A549 (cell line): ENCODE results near the gene CD80. TPM values are rescaled to one million over a fixed set of nuclear protein-coding genes. Genes with fewer than 3 reads are reported as not detected.

Experiments used
- ATAC-seq, 2 experiments: fragments of 200-7000 bp in 1 of 2; fragments of >200 bp in 1 of 2; cut with Nextera tagmentation in 1 of 2; cut with Tn5 transposase in 1 of 2; 3 replicates each; pipeline versions ENCODE4 v1.8.0 to v1.9.1; 2018 to 2020; ENCODE audit warnings: mild to moderate bottlenecking in 1 of 2, moderate library complexity in 1 of 2
- CTCF ChIA-PET: fragments of 300-600 bp; sonication (Branson Sonifier 250); formaldehyde crosslinking; extraction: SDS; loops from one replicate; lab custom pipeline; 2021; ENCODE audit warnings: antibody characterized with exemption, inconsistent platforms; lab: Yijun Ruan, JAX
- POLR2A ChIA-PET: fragments of 350-600 bp; formaldehyde crosslinking; extraction: SDS; loops from one replicate; lab custom pipeline; 2021; ENCODE audit warnings: antibody characterized with exemption, inconsistent platforms; lab: Yijun Ruan, JAX
- DNase-seq, 2 experiments: peaks; one replicate each; pipeline versions ENCODE4 v3.0.0 to v3.0.0-alpha.2; 2011 to 2016; ENCODE audit warnings: low read depth in 1 of 2, low spot score in 1 of 2
- FAIRE-seq: peaks from 2 replicates; lab custom pipeline; 2011; peaks lifted over from hg19 to GRCh38; lab: Jason Lieb, UNC
- H3K27ac ChIP-seq, 2 experiments: fragments of >200 bp; sonication (Bioruptor Twin); formaldehyde crosslinking; 3 replicates each; pipeline ENCODE4 v1.5.1; 2016 to 2017
- H3K4me1 ChIP-seq: fragments of >200 bp; sonication (Bioruptor Twin); formaldehyde crosslinking; 3 replicates; pipeline ENCODE4 v1.6.1; 2016
- H3K4me2 ChIP-seq: fragments of >200 bp; sonication (Bioruptor Twin); formaldehyde crosslinking; 3 replicates; pipeline ENCODE4 v1.6.1; 2016
- H3K4me3 ChIP-seq: fragments of >200 bp; sonication (Bioruptor Twin); formaldehyde crosslinking; 3 replicates; pipeline ENCODE4 v1.5.1; 2016
- H3K9me3 ChIP-seq: fragments of >200 bp; sonication (Bioruptor Twin); formaldehyde crosslinking; 3 replicates; pipeline ENCODE4 v1.6.1; 2016
- CEBPB ChIP-seq, 2 experiments: fragments of >200 bp in 1 of 2; sonication (Bioruptor Twin) in 1 of 2; formaldehyde crosslinking in 1 of 2; IDR thresholded peaks; 2 replicates each; pipeline ENCODE4 v1.6.1; 2012 to 2016
- CTCF ChIP-seq: fragments of >200 bp; sonication (Bioruptor Twin); formaldehyde crosslinking; IDR thresholded peaks from 3 replicates; pipeline ENCODE4 v1.5.1; 2016
- E2F6 ChIP-seq: IDR thresholded peaks from 2 replicates; pipeline ENCODE4 v1.6.1; 2012; ENCODE audit warnings: low read depth, borderline replicate concordance
- EP300 ChIP-seq, 2 experiments: fragments of >200 bp; sonication (Bioruptor Twin); formaldehyde crosslinking; IDR thresholded peaks; 2 replicates in 1 of 2; 3 replicates in 1 of 2; pipeline ENCODE4 v1.6.1; 2016 to 2017
- HMGXB4 ChIP-seq: fragments of 250-450 bp; sonication (Bioruptor Pico); IDR thresholded peaks from 2 replicates; pipeline ENCODE4 v1.5.0; 2021; ENCODE audit warnings: mild to moderate bottlenecking, moderate library complexity, borderline replicate concordance
- HOXB5 ChIP-seq: fragments of 250-450 bp; sonication (Bioruptor Pico); IDR thresholded peaks from 2 replicates; pipeline ENCODE4 v1.5.0; 2020; ENCODE audit warnings: mild to moderate bottlenecking, moderate library complexity
- PHF8 ChIP-seq: fragments of 200-600 bp; sonication (generic); IDR thresholded peaks from 2 replicates; pipeline ENCODE4 v1.6.1; 2016; ENCODE audit warnings: low read depth, mild to moderate bottlenecking, antibody characterized with exemption, moderate library complexity, borderline replicate concordance
- RAD21 ChIP-seq, 2 experiments: fragments of >200 bp in 1 of 2; sonication (Bioruptor Twin) in 1 of 2; formaldehyde crosslinking in 1 of 2; IDR thresholded peaks in 1 of 2; conservative IDR thresholded peaks in 1 of 2; 2 replicates in 1 of 2; 3 replicates in 1 of 2; pipeline ENCODE4 v1.6.1; 2012 to 2018; ENCODE audit warnings: inconsistent platforms in 1 of 2
- SREBF2 ChIP-seq: fragments of 450-650 bp; IDR thresholded peaks from 2 replicates; pipeline ENCODE4 v1.6.1; 2014; ENCODE audit warnings: mild to moderate bottlenecking, moderate library complexity
- TFCP2L1 ChIP-seq: fragments of 250-450 bp; sonication (Bioruptor Pico); IDR thresholded peaks from 2 replicates; pipeline ENCODE4 v1.5.0; 2021; ENCODE audit warnings: mild to moderate bottlenecking
- TP53 ChIP-seq: fragments of 250-450 bp; sonication (Bioruptor Pico); IDR thresholded peaks from 2 replicates; pipeline ENCODE4 v1.5.0; 2021; ENCODE audit warnings: mild to moderate bottlenecking, moderate library complexity
- ZC3H11A ChIP-seq: fragments of 450-650 bp; IDR thresholded peaks from 2 replicates; pipeline ENCODE4 v1.6.1; 2014; ENCODE audit warnings: antibody characterized with exemption, mild to moderate bottlenecking
- WGBS: methylation state at CpG from one replicate; pipeline ENCODE4 v1.1.6; 2017; ENCODE audit errors: missing lambda C conversion rate; 5-methylcytosine and 5-hydroxymethylcytosine counted together
- polyA plus RNA-seq, 4 experiments: library from polyadenylated mRNA; depleted of rRNA in 3 of 4; stranded (reverse); fragments of >200 nt; fragmentation: RNase III in 1 of 4; extraction: RNeasy Plus Mini Kit Qiagen cat#74134 plus additional on column Dnase treatment in 1 of 4; gene quantifications; 2 replicates in 3 of 4; 3 replicates in 1 of 4; pipeline ENCODE4 v1.2.3, GENCODE V29; 2011 to 2017

The CD80 gene
- polyA plus RNA-seq, 2 of the 4 experiments (the other 2 are of a cell fraction) = 0.08 TPM; not detected in 1

GRCh38 chr3:119585208-119585607, 25.8 kb upstream of the CD80 start:
- H3K4me2 ChIP-seq = no peak overlapping the region
- no peaks in the 10 kb centered on the region for H3K9me3 ChIP-seq
- no peak overlapping the region for H3K27ac ChIP-seq
- CTCF ChIA-PET = interaction anchor here (1.3 kb wide), 1 partner anchor 96 kb away, joined by 3 read pairs; no protein-coding TSS in a partner anchor
- H3K4me3 ChIP-seq = no peak overlapping the region
- POLR2A ChIA-PET = no interaction called here
- TF ChIP-seq HOXB5 (no peak), TFCP2L1 (CRISPR knock-in tag) (no peak), CTCF (no peak), EP300 (IDR thresholded peaks at IDR 0.05) (no peak)
- DNase-seq (no peak), ATAC-seq (no peak), FAIRE-seq (no peak)
- 91% methylated on average over 10 of the region's 10 CpGs for WGBS
- 0 out of 3 replicates have a peak, but pooled peaks cover under 1% of the 10 kb centered on the region for H3K4me1 ChIP-seq

GRCh38 chr3:119582178-119582577, 22.8 kb upstream of the CD80 start:
- no peak for DNase-seq
- POLR2A ChIA-PET = no interaction called here
- TF ChIP-seq SREBF2 (no peak), RAD21 (conservative IDR thresholded peaks at IDR 0.05 in 1 of 2, IDR thresholded peaks at IDR 0.05 in 1 of 2) (no peak), TP53 (no peak), CEBPB (IDR thresholded peaks at IDR 0.05) (no peak), ZC3H11A (no peak), E2F6 (no peak)

GRCh38 chr3:119580067-119580760, 20.8 kb upstream of the CD80 start:
- H3K4me1 ChIP-seq = peaks cover 9% of the 10 kb centered on the region; the same call in 1 of the 3 replicates
- CTCF ChIA-PET = interaction anchor here (1.5 to 1.7 kb wide), 3 partner anchors 11 to 21 kb away, joined by 3 to 7 read pairs (median 5); partner anchors contain the start of gene CD80
- WGBS = 60% methylated on average over 16 of the region's 16 CpGs
- no peak for TF ChIP-seq CEBPB (IDR thresholded peaks at IDR 0.05)
- TF ChIP-seq HMGXB4 (CRISPR knock-in tag) = no peak
- TF ChIP-seq PHF8 = no peak
- TF ChIP-seq, all 56 proteins: peak for 0
- H3K4me2 ChIP-seq = peak overlapping the region; percentile 79
- FAIRE-seq (no peak), DNase-seq (peak in 1 of 2 experiments; percentile 15), ATAC-seq (peak; percentile 39 to 51)
- POLR2A ChIA-PET = interaction anchor here (0.8 to 1.4 kb wide), 3 partner anchors 82 to 258 kb away, joined by 3 to 4 read pairs (median 3); partner anchors contain the start of genes COX17 and TIMMDC1
- H3K9me3 ChIP-seq = no peaks in the 10 kb centered on the region
- peak overlapping the region; percentile 85 to 93 for H3K27ac ChIP-seq
- H3K4me3 ChIP-seq = peak overlapping the region; percentile 57

More at GRCh38 chr3:119582178-119582577, 22.8 kb upstream of the CD80 start:
- H3K9me3 ChIP-seq = no peaks in the 10 kb centered on the region
- no peak overlapping the region for H3K4me3 ChIP-seq
- ATAC-seq = no peak
- CTCF ChIA-PET = interaction anchor here (1.1 to 1.7 kb wide), 2 partner anchors 14 to 99 kb away, joined by 3 to 5 read pairs; no protein-coding TSS in a partner anchor
- no peak for FAIRE-seq
- H3K4me1 ChIP-seq = peaks cover 9% of the 10 kb centered on the region; the same call in 1 of the 3 replicates
- no peak overlapping the region for H3K4me2 ChIP-seq
- WGBS = 77% methylated on average over 6 of the region's 6 CpGs
- H3K27ac ChIP-seq = no peak overlapping the region
